HG03175 (cell line): ENCODE results near the gene ADCY9.
"Not testable (repeated sequence)": the region's sequence is repeated elsewhere in the genome, so short reads cannot be mapped to it uniquely, and the experiment has no call there.

ENCODE experiments used
- ATAC-seq: cut with Tn5 transposase; IDR thresholded peaks from one replicate; pipeline ENCODE4 v1.9.1; 2021; ENCODE audit warnings: mild to moderate bottlenecking, moderate library complexity; ENCODE audit not compliant: unreplicated experiment

The ADCY9 gene

GRCh38 chr16:4116325-4117249 is at the start of gene ADCY9:
TSS of gene ADCY9 (minus strand) at chr16:4116442. CDS start at chr16:4115442, 1,000 bp downstream.
- ATAC-seq = peak; percentile 70

- peak; percentile 87 for ATAC-seq
These were observed 44.6 kb upstream of the ADCY9 start for GRCh38 chr16:4160658-4161430.

- ATAC-seq = no peak
These were observed 43.5 kb upstream of the ADCY9 start for GRCh38 chr16:4159726-4160125.

- ATAC-seq = no peak
These were observed 42.2 kb upstream of the ADCY9 start for GRCh38 chr16:4158143-4159093.

GRCh38 chr16:4157376-4157825 is 41.2 kb upstream of the ADCY9 start:
- no peak for ATAC-seq

- not testable (repeated sequence) for ATAC-seq
These were observed 40.3 kb upstream of the ADCY9 start for GRCh38 chr16:4156503-4156902.

- not testable (repeated sequence) for ATAC-seq
These were observed 37.1 kb upstream of the ADCY9 start for GRCh38 chr16:4153364-4153763.

GRCh38 chr16:4152267-4152666 is 36.0 kb upstream of the ADCY9 start:
- ATAC-seq = no peak

- ATAC-seq = no peak
These were observed 31.0 kb upstream of the ADCY9 start for GRCh38 chr16:4147236-4147635.

- peak; percentile 78 for ATAC-seq
These were observed 26.0 kb upstream of the ADCY9 start for GRCh38 chr16:4142268-4142667.

GRCh38 chr16:4141604-4142003 is 25.4 kb upstream of the ADCY9 start:
- ATAC-seq = no peak

GRCh38 chr16:4140652-4141051 is 24.4 kb upstream of the ADCY9 start:
- ATAC-seq = no peak

GRCh38 chr16:4139968-4140367 is 23.7 kb upstream of the ADCY9 start:
- ATAC-seq = no peak

- no peak for ATAC-seq
These were observed 22.5 kb upstream of the ADCY9 start for GRCh38 chr16:4138713-4139112.

GRCh38 chr16:4137438-4137837 is 21.2 kb upstream of the ADCY9 start:
- no peak for ATAC-seq

- no peak for ATAC-seq
These were observed 20.1 kb upstream of the ADCY9 start for GRCh38 chr16:4136229-4136813.

GRCh38 chr16:4135537-4135936 is 19.3 kb upstream of the ADCY9 start:
- no peak for ATAC-seq

- ATAC-seq = no peak
These were observed 17.7 kb upstream of the ADCY9 start for GRCh38 chr16:4133897-4134372.

- ATAC-seq = no peak
These were observed 15.4 kb upstream of the ADCY9 start for GRCh38 chr16:4131621-4132020.
